Stimulated activated CD8-positive, alpha-beta memory T cell treated with anti-CD3 and anti-CD28 coated beads, Interleukin-15, amount 100 ng/mL, for 1 hour (primary cell): Measurements from ENCODE around the gene CLCN7.

Source experiments
- DNase-seq: peaks from one replicate; pipeline ENCODE4 v3.0.0-alpha.2; 2020; ENCODE audit warnings: low read depth

CLCN7 gene

DNA sequence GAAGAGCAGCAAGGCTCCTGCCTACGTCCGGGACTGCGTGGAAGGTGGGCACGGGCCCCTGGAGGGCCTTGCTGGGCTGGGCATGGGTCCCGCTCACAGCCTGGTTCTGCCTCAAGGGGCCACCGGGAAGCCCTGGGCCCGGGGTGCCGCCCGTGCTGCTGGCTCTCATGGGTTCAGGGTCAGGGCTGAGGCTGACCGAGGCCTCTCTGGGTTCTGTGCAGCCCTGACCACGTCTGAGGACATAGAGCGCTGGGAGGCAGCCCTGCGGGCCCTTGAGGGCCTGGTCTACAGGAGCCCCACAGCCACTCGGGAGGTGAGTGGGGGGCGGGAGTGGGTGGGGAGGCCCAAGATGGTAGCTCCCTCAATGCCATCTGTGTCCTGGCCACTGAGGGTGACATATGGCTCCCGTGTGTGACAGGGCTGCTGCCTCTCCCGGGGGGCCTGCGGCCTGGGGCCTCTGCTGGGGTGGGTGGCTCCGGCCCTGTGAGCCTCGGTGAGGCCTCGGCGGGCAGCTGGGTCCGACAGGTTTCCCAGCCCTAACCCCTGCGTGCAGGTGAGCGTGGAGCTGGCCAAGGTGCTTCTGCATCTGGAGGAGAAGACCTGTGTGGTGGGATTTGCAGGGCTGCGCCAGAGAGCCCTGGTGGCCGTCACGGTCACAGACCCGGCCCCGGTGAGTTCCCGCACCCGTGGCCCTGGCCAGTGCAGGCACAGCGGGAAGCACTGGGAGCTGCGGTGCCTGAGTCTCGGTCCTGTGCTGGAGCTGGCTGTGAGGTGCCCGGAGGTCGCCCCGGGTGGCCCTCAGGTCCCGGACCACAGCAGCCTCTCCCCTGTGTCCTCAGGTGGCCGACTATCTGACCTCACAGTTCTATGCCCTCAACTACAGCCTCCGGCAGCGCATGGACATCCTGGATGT lies 27.5 kb upstream of the CLCN7 start:
- DNase-seq: no peak

DNA sequence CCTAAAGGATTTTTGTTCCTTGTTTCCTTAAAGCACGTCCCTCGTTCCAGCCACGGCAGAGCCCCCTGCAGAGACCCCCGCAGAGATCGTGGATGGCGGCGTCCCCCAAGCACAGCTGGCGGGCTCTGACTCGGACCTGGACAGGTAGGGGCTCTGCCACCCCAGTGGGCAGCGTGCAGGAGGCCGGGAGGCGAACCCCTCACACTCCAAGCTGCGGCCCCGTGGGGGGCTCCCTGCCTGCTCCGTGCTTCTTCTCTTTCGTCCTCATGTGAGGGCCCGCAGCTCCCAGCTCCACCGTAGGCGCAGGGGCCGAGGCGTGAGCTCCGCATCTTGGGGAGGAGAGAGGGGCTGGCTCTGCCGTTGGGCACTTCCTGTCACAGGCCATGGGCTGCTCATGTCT lies 26.8 kb upstream of the CLCN7 start:
- no peak for DNase-seq

DNA sequence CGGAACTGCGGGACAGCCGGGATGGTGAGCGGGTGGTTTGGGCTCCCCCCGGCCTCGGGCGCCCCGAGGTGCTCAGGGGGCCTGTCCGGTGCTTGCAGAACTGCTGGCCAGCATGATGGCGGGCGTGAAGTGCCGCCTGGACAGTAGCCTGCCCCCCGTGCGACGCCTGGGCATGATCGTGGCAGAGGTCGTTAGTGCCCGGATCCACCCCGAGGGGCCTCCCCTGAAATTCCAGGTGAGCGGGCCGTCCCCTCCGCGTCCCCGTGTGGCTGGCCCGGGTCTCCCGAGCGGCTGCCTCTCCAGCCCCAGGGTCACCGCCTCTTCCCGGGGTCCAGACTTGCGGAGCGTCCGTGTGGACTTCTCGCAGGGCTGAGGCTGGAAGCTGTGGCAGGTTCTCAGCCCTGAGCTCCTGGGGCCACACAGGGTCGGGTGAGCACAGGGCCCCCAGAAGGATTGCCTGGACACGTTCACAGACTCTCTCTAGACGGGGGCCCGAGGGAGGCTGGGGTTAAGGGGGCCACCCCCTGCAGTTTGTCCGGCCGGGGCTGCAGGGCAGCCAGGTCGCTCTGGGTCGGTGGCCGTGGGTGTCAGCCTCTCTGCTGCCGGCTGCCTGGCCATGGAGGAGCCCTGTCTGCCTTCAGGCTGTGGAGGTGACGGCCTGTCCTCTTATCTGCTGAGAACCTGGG lies 25.8 kb upstream of the CLCN7 start:
- DNase-seq: no peak

DNA sequence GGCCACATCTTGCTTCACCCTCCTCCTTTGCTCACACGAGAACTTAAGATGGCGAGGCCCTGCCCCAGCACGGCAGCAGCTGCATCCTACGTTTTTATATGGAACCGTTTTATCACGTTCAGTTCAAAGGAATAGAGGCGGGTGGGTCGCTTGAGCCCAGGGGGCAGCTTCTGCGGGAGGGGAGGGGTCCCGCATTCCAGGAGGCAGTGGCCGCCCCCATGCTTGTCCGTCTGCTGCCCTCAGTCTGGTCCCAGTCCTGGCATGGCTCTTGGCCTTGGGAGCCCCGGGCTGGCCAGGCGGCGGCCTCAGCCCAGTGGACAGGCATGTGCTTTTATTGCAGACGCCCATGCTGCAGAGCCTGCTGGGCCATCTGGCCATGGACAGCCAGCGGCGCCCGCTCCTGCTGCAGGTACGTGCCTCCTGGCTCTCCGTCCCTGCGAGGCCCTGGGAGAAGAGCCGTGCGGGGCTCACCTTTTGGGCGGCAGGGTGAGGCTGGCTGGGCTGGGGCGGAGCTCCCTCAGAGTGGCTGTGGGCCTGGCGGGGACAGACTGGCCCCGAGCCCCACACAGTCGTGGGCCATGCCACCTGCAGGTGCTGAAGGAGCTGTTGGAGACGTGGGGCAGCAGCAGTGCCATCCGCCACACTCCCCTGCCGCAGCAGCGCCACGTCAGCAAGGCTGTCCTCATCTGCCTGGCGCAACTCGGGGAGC lies 25.1 kb upstream of the CLCN7 start:
- no peak for DNase-seq

DNA sequence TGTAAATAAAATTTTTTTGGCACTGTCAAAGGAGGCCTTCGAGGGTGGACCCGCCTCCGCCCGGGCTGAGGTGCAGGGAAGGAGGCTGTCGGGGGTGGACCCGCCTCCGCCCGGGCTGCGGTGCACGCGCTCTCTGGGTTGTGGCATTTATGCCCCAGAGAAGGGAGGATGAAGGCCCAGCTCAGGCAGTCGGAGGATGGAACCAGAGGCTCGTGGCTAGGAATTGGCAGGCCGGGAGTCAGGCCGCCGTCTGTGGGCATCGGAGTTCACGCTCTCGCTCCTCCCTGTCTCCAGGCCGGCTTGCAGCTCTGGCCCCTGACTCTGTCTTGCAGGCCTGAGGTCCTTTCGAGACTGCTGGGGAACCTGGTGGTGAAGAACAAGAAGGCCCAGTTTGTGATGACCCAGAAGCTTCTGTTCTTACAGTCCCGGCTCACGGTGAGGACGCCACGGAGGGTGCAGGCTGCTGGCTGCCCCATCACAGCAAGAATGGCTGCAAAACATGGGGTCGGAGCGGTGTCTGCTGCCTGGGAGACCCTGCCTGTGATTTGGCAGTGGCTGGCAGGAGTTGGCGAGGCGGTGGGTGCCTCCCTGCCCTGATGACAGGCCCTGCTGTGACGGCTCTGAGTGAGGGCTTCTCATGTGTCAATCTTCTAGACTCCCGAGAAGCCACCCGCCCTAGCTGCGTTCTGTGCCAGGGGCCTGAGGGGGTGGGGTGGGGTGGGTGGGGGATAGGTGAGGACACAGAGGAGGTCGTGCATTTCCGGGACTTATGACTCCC lies 24.3 kb upstream of the CLCN7 start:
- DNase-seq: no peak

DNA sequence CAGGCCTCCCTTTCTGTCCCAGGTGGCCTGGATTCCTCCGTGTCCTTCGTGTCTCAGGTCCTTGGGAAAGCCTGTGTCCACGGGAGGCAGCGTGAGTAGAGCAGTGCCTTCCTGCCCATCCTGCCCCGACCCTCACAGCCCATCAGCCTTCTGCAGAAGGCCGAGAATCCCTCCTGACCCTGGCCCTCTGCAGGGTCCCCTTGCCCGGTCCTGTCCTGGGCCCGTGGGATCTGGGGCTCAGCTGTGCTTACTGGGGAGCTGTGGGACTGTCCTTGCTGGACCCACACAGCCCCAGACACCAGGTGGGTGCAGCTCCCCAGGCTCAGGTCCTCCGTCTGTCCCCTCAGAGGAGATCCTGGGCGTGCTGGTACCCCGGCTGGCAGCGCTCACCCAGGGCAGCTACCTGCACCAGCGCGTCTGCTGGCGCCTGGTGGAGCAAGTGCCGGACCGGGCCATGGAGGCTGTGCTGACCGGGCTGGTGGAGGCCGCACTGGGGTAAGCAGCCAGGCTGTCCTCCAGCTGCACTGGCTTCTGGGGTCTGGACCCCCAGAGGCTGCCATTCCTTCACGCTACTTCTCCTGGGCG lies 22.3 kb upstream of the CLCN7 start:
- no peak for DNase-seq

DNA sequence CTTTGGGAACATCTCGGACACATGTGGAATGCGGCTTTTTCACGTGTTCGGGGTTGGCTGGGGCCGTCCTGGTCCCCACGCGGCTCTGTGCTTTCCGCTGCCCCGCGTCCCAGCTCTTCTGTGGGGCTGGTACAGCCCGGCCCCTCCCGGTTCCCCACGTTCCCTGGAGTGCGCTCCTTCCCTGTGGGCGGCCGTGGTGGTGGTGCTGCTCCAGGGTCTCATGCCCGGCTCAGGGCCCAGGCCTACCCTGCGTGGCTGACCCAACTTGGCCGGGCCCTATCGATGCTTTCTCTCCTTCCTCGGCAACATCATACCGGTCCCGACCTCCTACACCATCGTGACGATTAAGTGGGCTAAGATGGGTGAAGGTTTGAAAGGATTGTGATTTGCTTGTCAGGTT lies 21.6 kb upstream of the CLCN7 start:
- DNase-seq: no peak

DNA sequence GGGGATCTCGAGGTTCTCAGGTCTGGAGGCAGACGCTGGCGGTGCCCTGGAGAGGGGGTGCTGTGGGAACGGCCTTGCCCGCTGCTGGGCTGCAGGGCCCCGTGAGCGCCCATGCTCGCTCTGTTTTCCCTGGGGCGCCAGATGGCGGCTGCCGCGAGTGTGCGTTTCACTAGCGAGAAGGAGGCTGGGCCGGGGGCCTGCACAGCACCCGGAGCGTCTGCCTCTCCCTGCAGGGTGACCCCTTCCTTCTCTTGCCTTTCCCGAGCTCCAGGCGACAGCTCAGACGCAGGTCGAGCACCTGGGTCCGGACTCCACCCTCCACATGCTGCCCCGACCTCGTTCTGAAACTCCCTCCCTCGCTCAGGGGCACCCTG lies 21.0 kb upstream of the CLCN7 start:
- no peak for DNase-seq

DNA sequence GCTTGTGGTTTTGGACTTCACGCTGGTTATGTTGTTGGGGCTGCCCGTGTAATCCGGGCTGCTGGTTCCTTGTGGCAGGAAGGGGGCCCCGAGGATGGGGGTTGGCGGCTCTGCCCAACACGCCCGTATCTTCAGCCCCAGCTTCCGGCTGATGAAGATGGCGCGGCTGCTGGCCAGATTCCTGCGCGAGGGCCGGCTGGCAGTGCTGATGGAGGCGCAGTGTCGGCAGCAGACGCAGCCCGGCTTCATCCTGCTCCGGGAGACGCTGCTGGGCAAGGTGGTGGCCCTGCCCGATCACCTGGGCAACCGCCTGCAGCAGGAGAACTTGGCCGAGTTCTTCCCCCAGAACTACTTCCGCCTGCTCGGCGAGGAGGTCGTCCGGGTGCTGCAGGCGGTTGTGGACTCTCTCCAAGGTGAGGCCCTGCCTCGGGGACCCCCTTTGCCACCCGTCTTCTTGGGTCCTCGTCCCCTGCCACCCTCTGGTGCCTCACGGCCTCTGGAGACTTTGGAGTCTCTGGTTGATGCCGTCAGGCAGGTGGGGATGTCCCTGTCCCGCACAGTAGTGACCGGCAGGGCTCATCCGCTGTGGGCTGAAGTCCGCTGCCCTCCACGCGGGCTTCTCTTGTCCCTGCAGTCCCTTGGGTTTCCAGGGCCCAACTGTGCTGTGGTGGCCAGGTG lies 20.5 kb upstream of the CLCN7 start:
- no peak for DNase-seq

DNA sequence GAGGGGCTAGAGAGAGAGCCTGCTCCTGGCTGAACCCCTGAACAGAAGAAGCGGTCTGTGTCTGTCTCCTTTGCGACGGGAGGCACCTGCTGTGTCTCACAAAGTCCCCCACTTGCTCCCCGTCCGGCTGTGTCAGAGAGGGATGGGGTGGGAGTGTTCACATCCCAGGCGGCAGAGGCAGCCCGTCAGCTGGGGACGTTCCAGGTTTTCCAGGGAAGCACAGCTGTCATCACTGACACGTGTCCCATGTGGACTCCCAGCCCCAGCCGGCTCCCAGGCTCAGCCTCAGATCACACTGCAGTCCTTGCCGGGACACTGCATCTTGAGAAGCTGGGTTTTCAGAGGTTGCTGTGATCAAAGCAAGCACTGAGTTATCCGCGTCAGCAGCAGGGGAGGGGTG lies 19.9 kb upstream of the CLCN7 start:
- DNase-seq: no peak

DNA sequence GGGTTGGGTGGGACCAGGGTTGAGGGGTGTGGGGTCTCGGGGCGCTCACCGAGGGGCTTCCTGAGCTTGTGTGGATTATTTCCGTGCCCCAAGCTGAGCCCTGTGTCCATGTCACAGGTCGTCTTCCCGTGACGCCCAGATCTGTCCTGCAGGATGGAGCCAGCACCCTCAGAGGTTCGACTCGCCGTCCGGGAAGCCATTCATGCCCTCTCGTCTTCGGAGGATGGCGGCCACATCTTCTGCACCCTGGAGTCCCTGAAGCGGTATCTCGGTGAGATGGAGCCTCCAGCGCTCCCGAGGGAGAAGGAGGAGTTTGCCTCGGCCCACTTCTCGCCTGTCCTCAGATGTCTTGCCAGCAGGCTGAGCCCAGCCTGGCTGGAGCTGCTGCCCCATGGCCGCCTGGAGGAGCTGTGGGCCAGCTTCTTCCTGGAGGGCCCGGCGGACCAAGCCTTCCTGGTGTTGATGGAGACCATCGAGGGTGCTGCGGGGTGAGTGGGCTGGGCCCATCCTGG lies 19.4 kb upstream of the CLCN7 start:
- DNase-seq: no peak

DNA sequence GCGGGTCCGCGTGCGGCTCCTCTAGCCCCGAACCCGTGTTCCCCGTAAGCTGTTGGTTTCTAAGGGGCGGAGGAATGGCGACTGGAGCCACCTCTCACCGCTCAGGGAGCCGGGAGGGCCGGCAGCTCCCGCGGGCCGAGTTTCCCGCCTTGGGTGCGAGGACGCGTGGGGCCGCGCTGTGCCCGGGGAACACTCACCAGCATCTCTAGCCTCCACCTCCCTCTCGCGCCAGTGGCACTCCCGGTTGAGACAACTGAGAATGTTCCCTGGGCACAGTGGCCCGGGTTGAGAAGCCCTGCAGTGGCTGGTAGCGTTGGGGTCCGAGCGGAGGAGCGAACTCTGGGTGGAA lies 18.9 kb upstream of the CLCN7 start:
- DNase-seq: no peak

DNA sequence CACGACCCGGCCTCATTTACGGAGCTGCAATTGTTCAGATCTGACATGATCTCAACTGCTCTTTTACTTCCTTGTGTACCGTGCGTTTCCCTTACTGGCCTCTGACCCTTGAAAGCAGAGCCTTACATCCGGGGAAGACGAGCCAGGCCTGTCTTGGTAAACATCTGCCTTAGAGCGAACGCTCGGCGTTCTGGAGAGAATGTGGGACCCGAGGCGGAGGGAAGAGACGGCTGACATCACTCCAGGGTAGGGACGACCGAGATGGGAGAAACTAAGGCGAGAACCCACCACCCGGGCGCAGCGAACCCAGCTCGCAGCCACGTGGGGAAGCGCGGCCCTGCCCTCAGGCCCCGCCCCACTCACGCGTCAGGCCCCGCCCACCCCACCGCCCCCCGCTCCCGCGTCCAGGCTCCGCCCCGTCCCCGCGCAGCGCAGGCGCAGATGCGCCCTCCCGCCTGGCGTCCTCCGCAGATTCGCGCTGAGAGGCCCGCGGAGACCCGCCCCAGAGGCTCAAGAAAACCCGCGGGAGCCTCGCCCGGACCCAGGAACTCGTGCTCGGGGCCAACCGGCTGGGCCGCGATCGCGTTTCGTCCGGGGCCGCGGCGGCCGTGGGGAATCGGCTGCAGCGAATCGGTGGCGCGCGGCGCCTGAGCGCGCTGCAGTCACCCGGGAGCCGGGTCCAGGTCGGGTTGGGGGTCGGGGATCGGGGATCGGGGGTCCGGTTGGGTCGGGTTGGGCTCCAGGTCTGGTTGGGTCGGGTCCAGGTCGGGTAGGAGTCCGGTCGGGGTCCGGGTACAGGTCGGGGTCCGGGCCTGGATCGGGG lies 18.3 kb upstream of the CLCN7 start, which contains the start of gene TELO2:
TELO2 (plus strand) TSS at position 438 of the 823 bp plus-strand sequence. CDS start 922 bp downstream, outside the sequence.
- DNase-seq: peak; percentile 72

DNA sequence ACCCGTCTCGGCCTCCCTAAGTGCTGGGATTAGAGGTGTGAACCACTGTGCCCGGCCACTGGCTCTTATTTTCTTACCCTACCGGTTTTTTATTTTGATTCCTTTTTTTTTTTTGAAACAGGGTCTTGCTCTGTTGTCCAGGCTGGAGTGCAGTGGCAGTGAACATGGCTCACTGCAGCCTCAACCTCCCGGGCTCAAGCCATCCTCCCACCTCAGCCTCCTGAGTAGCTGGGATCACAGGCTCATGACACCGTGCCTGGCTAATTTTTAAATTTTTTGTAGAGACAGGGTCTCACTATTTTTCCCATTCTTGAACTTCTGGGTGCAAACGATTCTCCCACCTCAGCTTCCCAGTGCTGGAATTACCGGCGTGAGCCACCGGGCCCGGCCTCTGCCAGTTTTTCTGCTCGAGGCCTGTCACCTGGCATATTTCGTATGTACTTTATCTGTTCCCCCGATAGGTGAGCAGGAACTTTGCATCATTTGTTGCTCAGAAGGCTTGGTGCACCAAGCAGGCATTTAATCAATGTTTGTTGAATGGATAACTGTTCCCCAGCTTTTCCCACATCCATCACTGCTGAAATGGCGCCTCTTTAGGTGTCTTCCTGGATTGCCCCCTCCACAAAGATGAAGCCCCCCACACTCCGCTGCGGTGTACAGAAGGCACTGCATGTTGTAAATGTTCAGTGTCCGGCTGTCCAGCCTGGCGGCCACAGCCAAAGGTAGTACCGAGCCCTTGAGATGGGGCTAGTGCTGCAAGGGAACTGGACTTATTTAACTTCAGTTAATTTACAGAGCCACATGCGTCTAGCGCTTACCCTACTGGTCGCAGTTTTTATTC lies 17.5 kb upstream of the CLCN7 start:
- DNase-seq: no peak

DNA sequence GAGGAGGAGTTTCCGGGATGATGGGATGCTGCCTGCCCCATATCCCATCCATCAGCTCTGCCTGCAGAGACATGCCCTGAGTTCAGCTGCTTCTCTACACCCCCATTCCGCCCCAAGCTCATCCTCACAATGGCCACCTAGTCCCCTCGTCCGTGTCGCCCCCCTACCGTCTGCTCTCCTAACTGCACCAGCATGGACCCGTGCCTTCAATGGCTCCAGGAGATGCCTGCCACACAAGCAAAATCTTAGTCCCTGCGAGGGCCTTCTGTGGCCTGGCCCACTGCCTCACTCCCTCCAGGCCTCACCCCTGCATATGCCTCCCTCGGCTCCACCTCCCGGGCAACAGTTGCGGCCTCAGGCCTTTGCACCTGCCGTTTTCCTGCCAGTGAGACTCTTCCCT lies 16.5 kb upstream of the CLCN7 start:
- no peak for DNase-seq

DNA sequence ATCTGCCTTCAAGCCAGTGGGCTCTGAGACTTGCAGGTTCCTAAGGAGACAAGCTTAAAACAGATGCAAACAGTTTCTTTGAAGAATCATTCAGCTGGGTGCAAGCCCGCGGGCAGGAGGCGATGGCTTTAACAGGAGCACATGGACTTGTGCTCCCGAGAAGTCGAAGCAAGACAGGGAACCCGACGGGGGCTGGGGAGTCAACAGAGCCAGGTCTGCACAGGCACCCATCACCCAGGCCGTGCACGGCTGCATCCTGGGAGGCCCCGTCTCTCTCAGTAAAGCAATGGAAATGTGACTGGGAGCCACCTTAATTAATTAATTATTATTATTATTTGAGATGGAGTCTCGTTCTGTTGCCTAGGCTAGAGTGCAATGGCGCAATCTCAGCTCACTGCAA lies 14.2 kb upstream of the CLCN7 start:
- DNase-seq: no peak

DNA sequence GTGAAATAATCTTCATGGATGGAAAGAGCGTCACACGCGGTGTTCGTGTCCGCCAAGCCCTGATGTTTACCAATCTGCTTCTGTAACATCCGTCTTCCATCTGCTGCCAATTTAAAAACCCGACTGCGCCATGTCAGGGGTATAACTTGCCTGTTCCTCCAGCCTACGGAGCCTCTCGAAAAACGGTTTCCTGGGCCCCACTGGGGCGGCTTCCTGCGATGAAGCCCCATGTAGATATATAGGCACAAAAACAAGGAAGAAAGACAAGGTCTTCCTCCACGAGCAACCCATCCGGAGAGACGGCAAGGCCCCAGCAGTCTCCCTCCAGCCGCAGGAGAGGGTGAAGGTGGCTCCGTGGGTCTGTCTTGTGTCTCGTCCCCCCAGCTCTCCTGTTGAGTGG lies 13.8 kb upstream of the CLCN7 start, which contains the start of gene PTX4:
PTX4 (minus strand) TSS at position 326 of the 400 bp plus-strand sequence; CDS start at position 291, 35 bp downstream.
- DNase-seq: no peak

DNA sequence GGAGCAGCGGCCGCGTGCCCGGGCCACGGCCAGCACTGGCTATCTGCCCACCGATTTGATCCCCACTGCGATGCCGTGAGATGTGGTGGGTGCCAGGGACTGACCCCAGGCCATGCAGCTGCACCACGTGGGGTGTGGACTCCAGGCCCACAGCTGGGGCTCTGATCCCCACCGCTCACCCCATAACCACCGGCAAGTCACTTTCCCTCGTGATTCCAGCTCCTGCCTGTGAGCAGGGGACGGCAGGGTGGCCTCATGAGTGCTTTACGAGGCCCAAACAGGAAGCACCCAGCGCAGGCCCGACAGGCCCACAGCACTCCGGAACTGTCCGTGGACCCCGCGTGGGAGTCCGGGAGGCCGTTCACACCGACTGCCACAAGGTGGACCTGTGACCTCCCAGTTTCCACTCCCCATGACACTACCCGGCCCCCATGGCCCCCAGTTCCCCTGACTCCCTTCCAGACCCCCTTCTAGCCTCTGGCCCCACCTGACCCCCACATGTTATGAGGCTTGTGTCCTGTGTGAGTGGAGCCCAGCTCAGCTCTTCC lies 13.3 kb upstream of the CLCN7 start:
- DNase-seq: no peak
